B cell (primary cell): ENCODE data around the gene CFB. TPM values are rescaled to one million over a fixed set of nuclear protein-coding genes. Genes with fewer than 3 reads are reported as not detected.
"Not testable (repeated sequence)": the region's sequence is repeated elsewhere in the genome, so short reads cannot be mapped to it uniquely, and the experiment has no call there.

ENCODE experiments used
- ATAC-seq: fragments of 200-7000 bp; cut with Tn5 transposase; one replicate; pipeline ENCODE4 v1.10.0; 2021; ENCODE audit warnings: low read depth, mild to moderate bottlenecking, moderate number of reproducible peaks, moderate library complexity
- CTCF ChIA-PET: fragments of 350-600 bp; sonication (Branson Sonifier 250); formaldehyde crosslinking; loops from one replicate; lab custom pipeline; 2021; ENCODE audit warnings: antibody characterized with exemption, inconsistent platforms; lab: Charles Lee
- POLR2A ChIA-PET: fragments of 350-600 bp; sonication (Branson Sonifier 250); formaldehyde crosslinking; loops from one replicate; lab custom pipeline; 2021; ENCODE audit warnings: antibody characterized with exemption; lab: Charles Lee
- DNase-seq: peaks from one replicate; pipeline ENCODE4 v3.0.0; 2013
- H2AFZ ChIP-seq: 2 replicates; pipeline ENCODE4 v1.6.1; 2012; ENCODE audit warnings: mild to moderate bottlenecking, low read depth, low read length; ENCODE audit not compliant: insufficient read depth, poor library complexity, severe bottlenecking
- H3K27ac ChIP-seq, 2 donors: 1 replicate in 1 of 2; 2 replicates in 1 of 2; pipeline ENCODE4 v1.5.1; 2012 to 2013; ENCODE audit warnings: low read length in 2 of 2, mild to moderate bottlenecking in 2 of 2, moderate library complexity in 1 of 2
- H3K27me3 ChIP-seq, 4 experiments: fragments of 200-600 bp in 1 of 4; sonication (generic) in 1 of 4; replicated peaks in 1 of 4; 1 replicate in 2 of 4; 2 replicates in 2 of 4; pipeline versions ENCODE4 v1.6.1 to v1.7.0; 2013 to 2016; ENCODE audit warnings: low read length in 3 of 4, mild to moderate bottlenecking in 2 of 4, mixed read lengths in 1 of 4, moderate library complexity in 1 of 4; ENCODE audit not compliant: insufficient read depth in 4 of 4, control insufficient read depth in 3 of 4; ENCODE audit errors: control extremely low read depth in 1 of 4
- H3K36me3 ChIP-seq, 2 experiments: replicated peaks in 1 of 2; 1 replicate in 1 of 2; 2 replicates in 1 of 2; pipeline versions ENCODE4 v1.6.1 to v1.7.1; 2013; ENCODE audit warnings: low read length in 1 of 2; ENCODE audit not compliant: insufficient read depth in 2 of 2, control insufficient read depth in 1 of 2; ENCODE audit errors: control extremely low read depth in 1 of 2, extremely low read depth in 1 of 2
- H3K4me1 ChIP-seq, 2 donors: fragments of 200-600 bp in 1 of 2; sonication (generic) in 1 of 2; 1 replicate in 1 of 2; 2 replicates in 1 of 2; pipeline versions ENCODE4 v1.5.1 to v1.6.1; 2013 to 2017; ENCODE audit warnings: low read length in 2 of 2; ENCODE audit not compliant: control insufficient read depth in 2 of 2, insufficient read depth in 2 of 2
- H3K4me2 ChIP-seq: replicated peaks from 2 replicates; pipeline ENCODE3; 2012; ENCODE audit warnings: mild to moderate bottlenecking, low read depth, low read length; ENCODE audit not compliant: poor library complexity, severe bottlenecking
- H3K4me3 ChIP-seq, 5 experiments: fragments of 200-600 bp in 1 of 5; sonication (generic) in 1 of 5; 1 replicate in 3 of 5; 2 replicates in 2 of 5; pipeline versions ENCODE4 v1.5.1 to v1.7.0; 2011 to 2016; ENCODE audit warnings: low read length in 4 of 5, mild to moderate bottlenecking in 4 of 5, low read depth in 2 of 5, control low read depth in 1 of 5, moderate library complexity in 1 of 5; ENCODE audit not compliant: insufficient read depth in 1 of 5; ENCODE audit errors: control extremely low read depth in 1 of 5, extremely low read depth in 1 of 5
- H3K79me2 ChIP-seq: fragments of 200-600 bp; sonication (generic); one replicate; pipeline ENCODE4 v1.6.0; 2016; ENCODE audit warnings: low read length; ENCODE audit not compliant: control insufficient read depth, insufficient read depth
- H3K9ac ChIP-seq: fragments of 200-600 bp; sonication (generic); 2 replicates; pipeline ENCODE4 v1.6.1; 2017; ENCODE audit warnings: mild to moderate bottlenecking, low read length, moderate library complexity
- H3K9me3 ChIP-seq, 3 donors: one replicate each; pipeline versions ENCODE4 v1.6.1 to v1.7.1; 2013; ENCODE audit warnings: low read length in 2 of 3; ENCODE audit not compliant: control insufficient read depth in 2 of 3, insufficient read depth in 1 of 3; ENCODE audit errors: control extremely low read depth in 1 of 3
- H4K20me1 ChIP-seq: 2 replicates; pipeline ENCODE4 v1.6.0; 2012; ENCODE audit warnings: mild to moderate bottlenecking, low read length; ENCODE audit not compliant: insufficient read depth, control insufficient read depth, poor library complexity, severe bottlenecking
- H3K27ac Mint-ChIP-seq: one replicate; pipeline ENCODE4 v1.8.0; 2021; ENCODE audit warnings: mixed read lengths
- H3K27me3 Mint-ChIP-seq: one replicate; pipeline ENCODE4 v1.8.0; 2021; ENCODE audit warnings: mixed read lengths
- H3K4me1 Mint-ChIP-seq: one replicate; pipeline ENCODE4 v1.8.0; 2021; ENCODE audit warnings: mixed read lengths
- H3K4me3 Mint-ChIP-seq: one replicate; pipeline ENCODE4 v1.8.0; 2021; ENCODE audit warnings: mixed read lengths
- H3K9me3 Mint-ChIP-seq: one replicate; pipeline ENCODE4 v1.8.0; 2022; ENCODE audit warnings: mixed read lengths; ENCODE audit not compliant: insufficient read depth
- EZH2 ChIP-seq: IDR thresholded peaks from 2 replicates; pipeline ENCODE4 v1.6.1; 2012; ENCODE audit warnings: borderline replicate concordance, low read depth, mild to moderate bottlenecking, moderate library complexity, low read length; ENCODE audit not compliant: insufficient read depth, poor library complexity, severe bottlenecking
- WGBS: methylation state at CpG from one replicate; pipeline ENCODE4 v1.1.5; 2013; ENCODE audit warnings: missing lambda C conversion rate; ENCODE audit not compliant: insufficient coverage; 5-methylcytosine and 5-hydroxymethylcytosine counted together
- intact Hi-C: fragments of 100-400 bp; cut with micrococcal nuclease; formaldehyde crosslinking; loops from one replicate; pipeline ENCODE4 v1.10.0; 2022
- polyA plus RNA-seq: library from polyadenylated mRNA; depleted of rRNA; stranded (reverse); fragments of >200 nt; gene quantifications from 2 replicates; pipeline ENCODE4 v1.2.3, GENCODE V29; 2012
- total RNA-seq, 2 donors: library from RNA; stranded (reverse); fragments of 120-200 nt in 1 of 2; gene quantifications; 1 replicate in 1 of 2; 2 replicates in 1 of 2; pipeline versions ENCODE4 v1.2.3 to v1.2.4, GENCODE V29; 2013 to 2022
- TF ChIP-seq, protein P1 (sequence below): fragments of 200-600 bp; IDR thresholded peaks from one replicate; pipeline ENCODE4 v1.8.0; 2022; ENCODE audit warnings: antibody characterized with exemption, mild to moderate bottlenecking

Gene CFB
- total and polyA plus RNA-seq, 2 donors (not counting 1 experiment from before 2014, with no cell fraction given) = not detected

DNA sequence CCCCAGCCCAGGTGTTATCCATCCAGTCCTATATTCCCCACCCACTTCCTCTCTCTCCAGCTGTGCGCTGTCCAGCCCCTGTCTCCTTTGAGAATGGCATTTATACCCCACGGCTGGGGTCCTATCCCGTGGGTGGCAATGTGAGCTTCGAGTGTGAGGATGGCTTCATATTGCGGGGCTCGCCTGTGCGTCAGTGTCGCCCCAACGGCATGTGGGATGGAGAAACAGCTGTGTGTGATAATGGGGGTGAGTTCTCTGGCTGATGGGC lies 17.3 kb upstream of the CFB start:
- no peak for TF ChIP-seq EZH2
- TF ChIP-seq, protein P1, sequence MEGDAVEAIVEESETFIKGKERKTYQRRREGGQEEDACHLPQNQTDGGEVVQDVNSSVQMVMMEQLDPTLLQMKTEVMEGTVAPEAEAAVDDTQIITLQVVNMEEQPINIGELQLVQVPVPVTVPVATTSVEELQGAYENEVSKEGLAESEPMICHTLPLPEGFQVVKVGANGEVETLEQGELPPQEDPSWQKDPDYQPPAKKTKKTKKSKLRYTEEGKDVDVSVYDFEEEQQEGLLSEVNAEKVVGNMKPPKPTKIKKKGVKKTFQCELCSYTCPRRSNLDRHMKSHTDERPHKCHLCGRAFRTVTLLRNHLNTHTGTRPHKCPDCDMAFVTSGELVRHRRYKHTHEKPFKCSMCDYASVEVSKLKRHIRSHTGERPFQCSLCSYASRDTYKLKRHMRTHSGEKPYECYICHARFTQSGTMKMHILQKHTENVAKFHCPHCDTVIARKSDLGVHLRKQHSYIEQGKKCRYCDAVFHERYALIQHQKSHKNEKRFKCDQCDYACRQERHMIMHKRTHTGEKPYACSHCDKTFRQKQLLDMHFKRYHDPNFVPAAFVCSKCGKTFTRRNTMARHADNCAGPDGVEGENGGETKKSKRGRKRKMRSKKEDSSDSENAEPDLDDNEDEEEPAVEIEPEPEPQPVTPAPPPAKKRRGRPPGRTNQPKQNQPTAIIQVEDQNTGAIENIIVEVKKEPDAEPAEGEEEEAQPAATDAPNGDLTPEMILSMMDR = no peak
- Histone ChIP-seq H3K4me2 (no peak overlapping the region), H3K9me3 (peaks cover 0 to 3% (median 0%) of the 10 kb centered on the region in 3 donors), H3K4me1 (no peaks in the 10 kb centered on the region), H3K9ac (no peak overlapping the region), H3K36me3 (no peaks in the 10 kb centered on the region), H3K27ac (no peak overlapping the region), H3K79me2 (no peaks in the 10 kb centered on the region), H2AFZ (no peak overlapping the region), H4K20me1 (no peaks in the 10 kb centered on the region), H3K4me3 (no peak overlapping the region), H3K27me3 (peaks cover 0 to 8% (median 0%) of the 10 kb centered on the region in 4 experiments)
- Mint-ChIP-seq H3K27me3 (peaks cover 7% of the 10 kb centered on the region), H3K9me3 (no peaks in the 10 kb centered on the region), H3K4me1 (no peaks in the 10 kb centered on the region), H3K27ac (no peak overlapping the region), H3K4me3 (no peak overlapping the region)
- DNase-seq = no peak
- WGBS = 96% methylated on average over 9 of the region's 9 CpGs
- CTCF ChIA-PET = no interaction called here
- POLR2A ChIA-PET = no interaction called here
- intact Hi-C loops = no loop called here
- no peak for ATAC-seq

DNA sequence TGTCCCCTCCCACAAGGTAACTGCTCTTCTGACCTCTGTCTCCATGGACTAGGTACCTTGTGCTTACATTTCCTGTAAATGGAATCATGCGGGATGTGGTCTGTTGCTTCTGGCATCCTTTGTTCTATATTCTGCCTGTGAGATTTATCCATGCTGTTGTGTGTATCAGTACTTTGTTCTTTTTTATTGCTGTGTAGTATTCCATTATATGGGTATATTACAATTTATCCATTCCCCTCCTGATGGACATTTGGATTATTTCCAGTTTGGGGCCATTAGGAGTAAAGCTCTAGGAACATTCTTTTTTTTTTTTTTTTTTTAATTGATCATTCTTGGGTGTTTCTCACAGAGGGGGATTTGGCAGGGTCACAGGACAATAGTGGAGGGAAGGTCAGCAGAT lies 14.9 kb upstream of the CFB start:
- ATAC-seq (no peak), DNase-seq (no peak)
- H3K9me3 ChIP-seq = peaks cover 0 to 3% (median 0%) of the 10 kb centered on the region in 3 donors
- no peaks in the 10 kb centered on the region for H3K36me3 ChIP-seq
- TF ChIP-seq, protein P1 = no peak
- no peak for TF ChIP-seq EZH2
- no peaks in the 10 kb centered on the region for H3K4me1 ChIP-seq
- peaks cover 7% of the 10 kb centered on the region for H3K27me3 Mint-ChIP-seq
- no peaks in the 10 kb centered on the region for H3K9me3 Mint-ChIP-seq
- no peak overlapping the region for H3K27ac Mint-ChIP-seq
- no peak overlapping the region for H3K4me3 Mint-ChIP-seq
- intact Hi-C loops = no loop called here
- ChIA-PET POLR2A (no interaction called here), CTCF (no interaction called here)
- no peak overlapping the region for H3K4me2 ChIP-seq
- H3K4me1 Mint-ChIP-seq = no peaks in the 10 kb centered on the region
- no peaks in the 10 kb centered on the region for H3K79me2 ChIP-seq
- no peak overlapping the region for H3K27ac ChIP-seq
- H4K20me1 ChIP-seq = no peaks in the 10 kb centered on the region
- 100% methylated on average over 1 of the region's 1 CpG for WGBS
- H3K4me3 ChIP-seq = no peak overlapping the region
- H2AFZ ChIP-seq = no peak overlapping the region
- no peak overlapping the region for H3K9ac ChIP-seq
- H3K27me3 ChIP-seq = peaks cover 0 to 8% (median 0%) of the 10 kb centered on the region in 4 experiments

DNA sequence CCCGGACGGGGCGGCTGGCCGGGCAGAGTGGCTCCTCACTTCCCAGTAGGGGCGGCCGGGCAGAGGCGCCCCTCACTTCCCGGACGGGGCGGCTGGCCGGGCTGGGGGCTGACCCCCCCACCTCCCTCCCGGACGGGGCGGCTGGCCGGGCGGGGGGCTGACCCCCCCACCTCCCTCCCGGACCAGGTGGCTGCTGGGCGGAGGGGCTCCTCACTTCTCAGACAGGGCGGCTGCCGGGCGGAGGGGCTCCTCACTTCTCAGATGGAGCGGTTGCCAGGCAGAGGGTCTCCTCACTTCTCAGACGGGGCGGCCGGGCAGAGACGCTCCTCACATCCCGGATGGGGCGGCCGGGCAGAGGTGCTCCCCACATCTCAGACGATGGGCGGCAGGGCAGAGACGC lies 13.8 kb upstream of the CFB start:
- H2AFZ ChIP-seq, H3K4me1 Mint-ChIP-seq, H3K27ac ChIP-seq, H3K9me3 ChIP-seq, H3K4me3 ChIP-seq, H4K20me1 ChIP-seq, H3K4me2 ChIP-seq, DNase-seq, H3K27ac Mint-ChIP-seq, H3K79me2 ChIP-seq, H3K27me3 ChIP-seq, POLR2A ChIA-PET, H3K27me3 Mint-ChIP-seq, H3K4me1 ChIP-seq, H3K9me3 Mint-ChIP-seq, intact Hi-C loops, H3K36me3 ChIP-seq, CTCF ChIA-PET, H3K4me3 Mint-ChIP-seq, ATAC-seq, H3K9ac ChIP-seq: not testable (repeated sequence)
- WGBS = 100% methylated on average over 6 of the region's 32 CpGs
